ENCODE results near the gene LYAR. TPM values are rescaled to one million over a fixed set of nuclear protein-coding genes. Genes with fewer than 3 reads are reported as not detected.

LYAR gene
- total and polyA plus RNA-seq, 8 donors: 9.7 to 23.7 (median 21.5) TPM

GRCh38 chr4:4317496-4318232 lies 27.7 kb upstream of the LYAR start:
- ATAC-seq: no peak
- intact Hi-C loops (cut with DNase I): no loop called here
- Histone ChIP-seq H3K9me3 (no peaks in the 10 kb centered on the region), H3K4me3 (no peak overlapping the region), H3K36me3 (peaks cover 0 to 95% of the 10 kb centered on the region in 2 donors), H3K27ac (no peak overlapping the region), H3K27me3 (no peaks in the 10 kb centered on the region), H3K4me1 (no peaks in the 10 kb centered on the region)
- no peak for DNase-seq
- TF ChIP-seq CTCF (IDR thresholded peaks at IDR 0.05): no peak

- no peak for ATAC-seq
- Histone ChIP-seq H3K27me3 (no peaks in the 10 kb centered on the region), H3K27ac (no peak overlapping the region), H3K4me1 (no peaks in the 10 kb centered on the region), H3K4me3 (no peak overlapping the region), H3K36me3 (peaks cover 0 to 88% of the 10 kb centered on the region in 2 donors), H3K9me3 (no peaks in the 10 kb centered on the region)
- intact Hi-C loops (cut with DNase I): no loop called here
- TF ChIP-seq CTCF (IDR thresholded peaks at IDR 0.05): no peak
- DNase-seq: no peak
These were observed 26.2 kb upstream of the LYAR start for GRCh38 chr4:4316150-4316495.

GRCh38 chr4:4315461-4316149 lies 25.7 kb upstream of the LYAR start:
- H3K36me3 ChIP-seq: peaks cover 0 to 83% of the 10 kb centered on the region in 2 donors
- ATAC-seq (no peak), DNase-seq (no peak)
- H3K4me1 ChIP-seq: no peaks in the 10 kb centered on the region
- no peak overlapping the region for H3K4me3 ChIP-seq
- intact Hi-C loops (cut with DNase I): no loop called here
- no peaks in the 10 kb centered on the region for H3K9me3 ChIP-seq
- no peak overlapping the region for H3K27ac ChIP-seq
- H3K27me3 ChIP-seq: no peaks in the 10 kb centered on the region
- no peak for TF ChIP-seq CTCF (IDR thresholded peaks at IDR 0.05)

GRCh38 chr4:4311193-4311592 lies 21.2 kb upstream of the LYAR start:
- no peaks in the 10 kb centered on the region for H3K27me3 ChIP-seq
- H3K4me3 ChIP-seq: no peak overlapping the region
- no peak overlapping the region for H3K27ac ChIP-seq
- TF ChIP-seq CTCF (IDR thresholded peaks at IDR 0.05): no peak
- DNase-seq: no peak
- H3K36me3 ChIP-seq: peaks cover 0 to 59% of the 10 kb centered on the region in 2 donors
- no peak for ATAC-seq
- no peaks in the 10 kb centered on the region for H3K9me3 ChIP-seq
- intact Hi-C loops (cut with DNase I): no loop called here
- H3K4me1 ChIP-seq: no peaks in the 10 kb centered on the region

- Histone ChIP-seq H3K27me3 (no peaks in the 10 kb centered on the region), H3K9me3 (no peaks in the 10 kb centered on the region), H3K4me1 (no peaks in the 10 kb centered on the region), H3K27ac (no peak overlapping the region), H3K36me3 (peaks cover 0 to 37% of the 10 kb centered on the region in 2 donors), H3K4me3 (no peak overlapping the region)
- intact Hi-C loops (cut with DNase I): no loop called here
- ATAC-seq: no peak
- DNase-seq: no peak
- TF ChIP-seq CTCF (IDR thresholded peaks at IDR 0.05): no peak
These were observed 19.0 kb upstream of the LYAR start for GRCh38 chr4:4308800-4309441.

All from left lung (tissue), 10 donors.